ENCODE data around the gene PCDH15.
"Not testable (repeated sequence)": the region's sequence is repeated elsewhere in the genome, so short reads cannot be mapped to it uniquely, and the experiment has no call there.

PCDH15 gene

GRCh38 chr10:53952698-53953630 lies 848.1 kb downstream of the PCDH15 start:
- no peak for DNase-seq

GRCh38 chr10:53939654-53940053 lies 861.4 kb downstream of the PCDH15 start:
- no peak for DNase-seq

GRCh38 chr10:53930648-53931047 lies 870.4 kb downstream of the PCDH15 start:
- no peak for DNase-seq

GRCh38 chr10:53924051-53924700 lies 876.9 kb downstream of the PCDH15 start:
- DNase-seq = not testable (repeated sequence)

- DNase-seq = no peak
These were observed 882.3 kb downstream of the PCDH15 start for GRCh38 chr10:53918755-53919154.

GRCh38 chr10:53909791-53910190 lies 891.2 kb downstream of the PCDH15 start:
- DNase-seq = no peak

GRCh38 chr10:53904506-53905241 lies 896.4 kb downstream of the PCDH15 start:
- DNase-seq = no peak

GRCh38 chr10:53903756-53904155 lies 897.3 kb downstream of the PCDH15 start:
- no peak for DNase-seq

GRCh38 chr10:53899463-53900160 lies 901.4 kb downstream of the PCDH15 start:
- DNase-seq = no peak

GRCh38 chr10:53898532-53898931 lies 902.5 kb downstream of the PCDH15 start:
- DNase-seq = no peak

- DNase-seq = no peak
These were observed 906.9 kb downstream of the PCDH15 start for GRCh38 chr10:53894145-53894544.

GRCh38 chr10:53893061-53893460 lies 908.0 kb downstream of the PCDH15 start:
- no peak for DNase-seq

GRCh38 chr10:53886325-53887300 lies 914.4 kb downstream of the PCDH15 start:
- DNase-seq = no peak

GRCh38 chr10:53864846-53865245 lies 936.2 kb downstream of the PCDH15 start:
- DNase-seq = no peak

GRCh38 chr10:53852450-53853175 lies 948.4 kb downstream of the PCDH15 start:
- no peak for DNase-seq

- no peak for DNase-seq
These were observed 954.2 kb downstream of the PCDH15 start for GRCh38 chr10:53846809-53847208.

- no peak for DNase-seq
These were observed 957.2 kb downstream of the PCDH15 start for GRCh38 chr10:53843736-53844362.

GRCh38 chr10:53841483-53842145 lies 959.4 kb downstream of the PCDH15 start:
- DNase-seq = no peak

GRCh38 chr10:53840653-53841052 lies 960.4 kb downstream of the PCDH15 start:
- no peak for DNase-seq
